SW480 (cell line): ENCODE data around the gene CCT5.
"Not testable (repeated sequence)": the region's sequence is repeated elsewhere in the genome, so short reads cannot be mapped to it uniquely, and the experiment has no call there.

Source experiments
- DNase-seq: peaks from one replicate; pipeline ENCODE4 v3.0.0-alpha.2; 2016; ENCODE audit warnings: low spot score

CCT5 gene

GRCh38 chr5:10301842-10302610 lies 51.9 kb downstream of the CCT5 start:
- no peak for DNase-seq

GRCh38 chr5:10303201-10303600 lies 53.1 kb downstream of the CCT5 start:
- DNase-seq = no peak

GRCh38 chr5:10303699-10304170 lies 53.7 kb downstream of the CCT5 start:
- DNase-seq = no peak

GRCh38 chr5:10304932-10305331 lies 54.9 kb downstream of the CCT5 start:
- no peak for DNase-seq

DNA sequence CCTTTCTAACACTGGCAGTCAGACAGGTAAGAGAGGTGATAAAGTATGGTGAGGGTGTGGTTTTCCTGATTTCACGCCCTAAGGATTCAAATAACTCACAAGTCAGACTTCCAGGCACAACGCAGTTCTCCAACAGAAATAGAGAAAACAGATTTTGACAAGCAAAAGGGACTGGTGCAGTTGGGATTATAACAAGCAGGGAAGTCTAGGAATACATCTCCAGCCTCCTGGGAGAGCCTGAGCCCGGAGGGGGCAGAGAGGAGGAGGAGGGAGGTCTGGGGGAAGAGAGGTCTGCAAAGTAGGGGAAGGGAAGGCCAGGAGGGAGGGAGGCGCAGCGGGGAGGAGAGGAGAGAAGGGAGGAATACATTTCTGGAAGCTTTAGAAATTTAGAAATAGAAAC lies 56.0 kb downstream of the CCT5 start:
- DNase-seq = no peak

DNA sequence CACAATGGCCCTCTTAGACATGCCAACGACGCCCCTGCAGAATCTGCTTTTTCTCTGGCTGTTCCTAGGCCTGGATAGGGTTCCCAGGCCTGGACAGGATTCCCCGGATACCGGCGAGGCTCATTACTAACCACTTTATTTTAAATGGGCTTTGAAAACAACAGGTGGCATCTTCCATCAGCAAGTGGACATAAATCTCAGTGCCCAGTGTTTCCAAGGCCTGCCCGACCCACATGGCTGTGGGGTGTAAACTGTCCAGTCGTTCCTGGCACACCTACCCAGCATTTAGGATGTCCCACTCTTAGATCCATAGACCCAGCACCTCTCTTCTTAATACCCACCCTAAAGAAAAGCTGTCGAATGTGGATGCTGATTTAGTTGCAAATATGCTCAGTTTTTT lies 56.7 kb downstream of the CCT5 start:
- no peak for DNase-seq

GRCh38 chr5:10307206-10308148 lies 57.4 kb downstream of the CCT5 start, which contains the start of gene CMBL:
Gene CMBL (minus strand): TSS chr5:10307902. CDS start chr5:10290762, 17,140 bp downstream.
- DNase-seq = no peak

- DNase-seq = no peak
These were observed 58.8 kb downstream of the CCT5 start for GRCh38 chr5:10308844-10309243.

- DNase-seq = no peak
These were observed 60.1 kb downstream of the CCT5 start for GRCh38 chr5:10310066-10310779.

DNA sequence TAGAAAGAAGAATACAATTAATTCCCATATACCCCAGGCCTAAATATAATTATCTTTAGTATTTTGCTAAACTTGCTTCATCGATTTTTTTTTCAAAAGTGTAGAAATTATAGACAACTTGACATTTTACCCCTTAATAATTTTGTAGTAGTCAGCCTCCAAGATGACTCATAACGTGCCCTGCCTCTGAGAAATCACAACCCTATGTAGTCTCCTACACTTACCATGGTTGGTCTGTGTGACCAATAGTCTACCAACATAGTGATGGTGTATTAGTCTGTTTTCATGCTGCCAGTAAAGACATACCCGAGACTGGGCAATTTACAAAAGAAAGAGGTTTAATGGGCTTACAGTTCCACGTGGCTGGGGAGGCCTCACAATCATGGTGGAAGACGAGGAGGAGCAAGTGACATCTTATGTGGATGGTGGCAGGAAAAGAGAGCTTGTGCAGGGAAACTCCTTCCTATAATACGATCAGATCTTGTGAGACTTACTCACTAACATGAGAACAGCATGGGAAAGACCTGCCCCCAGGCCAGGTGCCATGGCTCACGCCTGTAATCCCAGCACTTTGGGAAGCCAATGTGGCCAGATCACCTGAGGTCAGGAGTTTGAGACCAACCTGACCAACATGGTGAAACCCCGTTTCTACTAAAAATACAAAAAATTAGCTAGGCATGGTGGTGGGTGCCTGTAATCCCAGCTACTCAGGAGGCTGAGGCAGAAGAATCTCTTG lies 60.9 kb downstream of the CCT5 start:
- DNase-seq = not testable (repeated sequence)

DNA sequence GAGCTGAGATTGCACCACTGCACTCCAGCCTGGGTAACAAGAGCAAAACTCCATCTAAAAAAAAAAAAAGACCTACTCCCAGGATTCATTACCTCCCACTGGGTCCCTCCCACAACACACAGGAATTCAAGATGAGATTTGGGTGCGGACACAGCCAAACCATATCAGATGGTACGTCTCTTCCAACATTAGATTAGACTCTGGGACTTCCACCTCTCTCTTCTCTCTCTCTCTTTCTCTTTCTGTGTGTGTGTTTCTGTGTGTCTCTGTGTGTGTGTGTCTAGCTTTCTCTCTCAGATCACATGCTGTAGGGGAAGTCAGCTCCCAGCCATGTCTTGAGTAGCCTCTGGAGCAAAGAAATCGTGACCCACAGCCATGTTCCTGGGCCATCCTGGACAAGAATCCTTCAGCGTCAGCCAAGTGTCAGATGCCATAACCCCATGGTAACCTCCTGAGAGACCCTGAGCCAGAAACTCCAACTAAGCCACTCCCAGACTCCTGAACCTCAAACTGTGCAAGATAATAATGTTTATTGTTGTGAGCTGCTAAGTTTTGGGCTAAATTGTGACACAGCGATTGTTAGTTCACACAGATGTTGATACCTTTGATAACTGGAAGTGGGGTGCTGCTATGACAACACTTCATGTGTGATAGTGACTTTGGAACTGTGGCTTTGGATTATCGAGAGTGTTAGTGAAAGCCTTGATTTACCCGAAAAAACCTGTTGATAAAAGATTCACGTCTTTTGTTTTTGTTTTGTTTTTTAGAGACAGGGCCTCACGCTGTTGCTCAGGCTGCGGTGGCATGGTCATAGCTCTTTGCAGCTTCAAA lies 61.7 kb downstream of the CCT5 start:
- DNase-seq = no peak

DNA sequence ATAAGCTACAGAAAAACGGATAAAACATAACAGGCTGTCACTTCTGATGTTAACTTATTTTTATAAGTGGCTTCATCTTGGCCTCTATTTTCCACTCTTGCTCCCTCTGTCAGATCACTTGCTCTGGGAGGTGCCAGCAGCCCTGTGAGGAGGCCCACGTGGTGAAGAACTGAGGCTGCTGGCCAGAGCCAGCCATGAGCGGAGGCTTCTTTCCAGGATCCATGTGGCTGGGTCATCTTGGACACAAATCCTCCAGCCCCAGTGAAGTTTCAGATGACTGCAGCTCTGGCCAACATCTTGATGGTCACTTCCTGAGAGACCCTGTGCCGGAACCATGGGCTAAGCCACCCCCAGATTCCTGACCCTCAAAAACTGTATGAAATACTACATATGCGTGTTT lies 65.1 kb downstream of the CCT5 start:
- no peak for DNase-seq
